NT2/D1 (cell line): ENCODE measurements around the gene KLHL30.

Experiments
- SUZ12 ChIP-seq: IDR thresholded peaks from 2 replicates; pipeline ENCODE4 v1.6.1; 2011; ENCODE audit not compliant: insufficient read length, insufficient read depth; ENCODE audit errors: extremely low read depth
- YY1 ChIP-seq: IDR thresholded peaks from 2 replicates; pipeline ENCODE4 v1.6.1; 2011; ENCODE audit not compliant: insufficient read length, insufficient read depth
- ZNF274 ChIP-seq: IDR thresholded peaks from 2 replicates; pipeline ENCODE4 v1.6.1; 2011; ENCODE audit warnings: mild to moderate bottlenecking, low read depth, low read length

GRCh38 chr2:238174291-238174690 lies 35.8 kb downstream of the KLHL30 start:
- TF ChIP-seq SUZ12, result no peak
- TF ChIP-seq YY1, result no peak
- no peak for TF ChIP-seq ZNF274
